GM21381 (cell line): Measurements from ENCODE around the gene OR6T1.
A peak's percentile ranks its signal among the peaks of the same experiment; 100 is the strongest.

Source experiments
- ATAC-seq: cut with Tn5 transposase; IDR thresholded peaks from one replicate; pipeline ENCODE4 v1.9.1; 2021; ENCODE audit warnings: mild to moderate bottlenecking, moderate library complexity; ENCODE audit not compliant: unreplicated experiment

OR6T1 gene, protein sequence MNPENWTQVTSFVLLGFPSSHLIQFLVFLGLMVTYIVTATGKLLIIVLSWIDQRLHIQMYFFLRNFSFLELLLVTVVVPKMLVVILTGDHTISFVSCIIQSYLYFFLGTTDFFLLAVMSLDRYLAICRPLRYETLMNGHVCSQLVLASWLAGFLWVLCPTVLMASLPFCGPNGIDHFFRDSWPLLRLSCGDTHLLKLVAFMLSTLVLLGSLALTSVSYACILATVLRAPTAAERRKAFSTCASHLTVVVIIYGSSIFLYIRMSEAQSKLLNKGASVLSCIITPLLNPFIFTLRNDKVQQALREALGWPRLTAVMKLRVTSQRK

DNA sequence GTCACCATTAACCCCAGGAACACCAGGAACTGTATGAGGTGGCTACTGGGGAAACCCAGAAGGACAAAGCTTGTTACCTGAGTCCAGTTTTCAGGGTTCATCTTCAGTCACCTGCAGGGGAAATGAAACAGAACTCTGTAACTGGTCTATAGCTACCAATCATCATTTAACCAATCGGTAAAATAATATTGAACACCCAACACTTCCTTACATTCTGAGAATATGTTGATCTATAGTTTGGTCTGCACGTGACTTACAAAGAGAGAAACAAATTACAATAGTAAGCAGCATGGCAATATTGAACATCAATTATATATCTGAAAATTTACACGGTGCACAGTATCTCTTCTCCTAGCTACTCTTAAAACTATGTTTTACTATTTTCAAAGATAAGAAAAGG is at the start of gene OR6T1:
TSS of gene OR6T1 (minus strand) at position 101 of the 400 bp plus-strand sequence. CDS start at position 101, 0 bp downstream.
- ATAC-seq: no peak

DNA sequence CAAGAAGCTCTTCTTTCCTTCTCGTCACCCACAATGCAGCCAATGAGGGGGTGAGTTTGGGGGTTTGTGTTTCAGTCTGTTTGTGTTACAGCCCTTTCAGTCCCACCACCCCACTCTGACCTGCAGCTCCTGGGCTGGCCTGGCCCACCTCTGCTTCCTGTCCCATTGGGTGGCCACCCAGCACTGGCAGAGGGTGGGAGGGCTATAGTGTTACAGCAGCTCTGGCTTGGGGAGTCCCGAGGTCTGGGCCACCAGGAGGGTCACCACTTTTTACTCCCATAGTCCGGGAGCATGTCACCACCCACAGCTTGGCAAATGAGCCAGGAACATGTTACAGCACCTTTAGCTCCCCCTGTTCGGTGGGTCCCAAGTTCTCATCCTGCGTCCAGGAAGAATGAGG is 35.7 kb upstream of the OR6T1 start:
- no peak for ATAC-seq

DNA sequence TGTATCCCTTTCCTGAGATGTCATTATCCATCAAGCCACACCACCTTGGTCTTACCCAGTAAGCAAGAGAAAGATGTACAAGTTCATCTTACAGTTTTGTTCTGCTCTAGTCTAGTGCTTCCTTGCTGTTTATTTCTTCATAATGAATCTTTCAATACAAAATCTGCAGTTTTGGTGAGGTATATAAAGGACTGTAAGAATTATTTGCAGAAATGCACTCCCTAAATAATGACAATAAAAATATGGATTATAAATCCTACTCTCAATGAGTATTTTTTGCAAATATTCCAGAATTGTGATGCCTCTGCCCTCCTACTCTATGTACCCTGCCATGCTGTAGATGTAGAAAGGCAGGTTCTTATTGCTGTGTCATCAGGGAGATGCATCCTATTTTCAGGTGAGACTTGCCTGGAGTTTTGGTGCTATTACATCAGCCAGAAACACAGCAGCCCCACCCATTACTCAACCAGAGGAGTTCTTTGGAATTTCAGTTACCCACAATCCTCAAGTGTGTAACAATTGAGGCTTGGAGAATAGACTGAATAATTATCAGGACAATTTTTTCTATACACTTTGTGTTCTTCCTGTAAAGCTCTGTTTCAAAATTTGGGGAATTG is 34.2 kb upstream of the OR6T1 start, which contains the start of gene OR10S1:
TSS of gene OR10S1 (minus strand) at position 51 of the 617 bp plus-strand sequence. CDS start 117 bp downstream, outside the sequence.
- ATAC-seq: no peak

DNA sequence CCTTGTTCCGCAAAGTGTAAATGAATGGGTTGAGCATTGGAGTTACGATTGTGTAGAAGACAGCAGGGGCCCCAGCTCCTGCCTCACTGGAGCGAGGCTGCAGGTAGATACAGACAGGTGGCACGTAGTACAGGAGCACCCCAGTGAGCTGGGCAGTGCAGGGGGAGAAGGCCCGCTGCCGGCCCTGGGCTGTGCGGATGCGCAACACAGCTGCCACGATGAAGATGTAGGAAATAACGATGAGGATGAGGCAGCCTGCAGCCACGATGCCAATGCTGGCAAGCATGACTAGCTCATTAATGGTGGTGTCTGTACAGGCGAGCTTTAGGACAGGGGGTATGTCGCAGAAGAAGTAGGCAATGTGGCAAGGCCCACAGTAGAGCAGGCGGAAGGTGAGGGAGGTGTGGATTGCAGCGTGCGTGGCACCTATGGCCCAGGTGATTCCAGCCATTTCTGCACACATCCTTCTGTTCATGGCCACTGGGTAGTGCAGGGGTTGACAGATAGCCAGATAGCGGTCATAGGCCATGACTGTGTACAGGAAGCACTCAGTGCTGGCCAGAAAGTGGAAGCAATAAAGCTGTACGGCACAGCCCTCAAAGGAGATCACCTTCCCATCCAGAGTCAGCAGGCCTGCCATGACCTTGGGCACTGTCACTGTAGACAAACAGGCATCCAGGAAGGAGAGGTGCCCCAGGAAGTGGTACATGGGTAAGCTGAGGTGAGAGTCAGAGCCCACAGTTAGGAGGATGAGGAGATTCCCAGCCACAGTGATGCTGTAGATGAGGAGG is 33.3 kb upstream of the OR6T1 start:
- no peak for ATAC-seq

DNA sequence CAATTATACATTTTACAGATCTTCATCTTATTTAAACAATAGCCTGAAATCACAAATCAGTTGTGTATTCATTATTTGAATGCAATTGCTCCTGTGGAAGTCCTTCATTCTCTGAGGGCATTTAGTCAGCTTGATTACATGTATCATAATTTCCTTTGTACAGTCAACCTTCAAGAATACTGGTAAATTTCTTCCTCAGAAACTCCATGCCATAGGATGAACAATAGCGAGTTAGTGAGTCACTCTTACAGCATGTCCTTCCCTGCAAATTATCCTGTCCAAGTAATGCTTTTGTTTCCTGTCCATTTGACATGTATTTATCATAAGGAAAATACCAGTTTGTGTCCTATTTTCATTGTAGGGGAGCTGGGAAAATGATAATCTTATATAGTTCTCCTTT is 30.2 kb upstream of the OR6T1 start:
- no peak for ATAC-seq

DNA sequence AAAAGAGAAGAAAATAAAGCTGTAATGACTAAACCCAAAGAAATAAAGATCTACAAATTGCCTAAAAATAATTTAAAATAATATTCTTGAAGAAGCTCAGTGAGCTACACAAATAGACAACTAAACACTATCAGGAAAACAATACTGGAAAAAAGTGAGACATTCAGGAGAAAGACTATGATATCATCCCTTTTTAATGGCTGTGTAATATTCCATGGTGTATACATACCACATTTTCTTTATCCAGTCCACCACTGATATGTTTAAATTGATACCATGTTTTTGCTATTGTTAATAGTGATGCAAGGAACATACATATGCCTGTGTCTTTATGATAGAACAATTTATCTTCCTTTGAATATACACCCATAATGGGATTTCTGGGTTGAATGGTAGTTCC is 13.1 kb upstream of the OR6T1 start:
- no peak for ATAC-seq

DNA sequence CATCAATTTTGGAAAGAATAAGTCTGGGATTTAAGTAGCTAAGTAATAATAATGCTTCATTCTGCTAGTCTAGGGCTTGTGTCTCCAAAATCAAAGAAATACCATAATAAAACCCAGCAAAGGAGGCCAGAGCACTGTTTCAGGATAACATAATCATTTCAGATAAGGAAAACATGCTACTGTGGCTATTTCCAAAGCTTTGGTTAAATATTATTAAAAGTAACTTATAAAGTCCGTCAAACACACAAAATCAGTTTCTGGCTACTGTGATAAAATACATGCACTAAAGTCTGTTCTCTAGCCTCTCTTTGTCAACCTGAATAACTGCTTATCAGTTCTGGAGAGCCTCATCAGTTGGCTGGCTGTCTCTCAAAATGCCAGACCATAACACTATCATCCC is 1.5 kb upstream of the OR6T1 start:
- ATAC-seq: no peak

DNA sequence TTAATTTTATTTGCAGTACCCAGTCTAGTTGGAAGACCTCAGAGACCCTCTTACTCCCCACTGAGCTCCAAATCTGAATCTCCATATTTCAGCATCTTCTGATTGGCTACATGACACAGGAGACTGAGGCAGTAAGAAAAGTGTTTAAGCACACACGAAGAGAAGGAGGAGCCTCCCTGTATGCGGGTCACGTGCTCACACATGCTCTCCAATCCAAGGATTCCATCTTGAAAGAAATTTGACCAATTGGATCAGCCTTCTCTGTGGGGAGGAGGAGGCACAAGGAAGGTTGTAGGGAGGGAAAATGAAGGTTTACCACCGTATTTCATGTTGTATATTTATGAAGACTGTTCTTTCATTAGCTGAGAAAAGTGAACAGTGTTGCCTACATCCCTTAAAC is 1.2 kb downstream of the OR6T1 start:
- no peak for ATAC-seq

DNA sequence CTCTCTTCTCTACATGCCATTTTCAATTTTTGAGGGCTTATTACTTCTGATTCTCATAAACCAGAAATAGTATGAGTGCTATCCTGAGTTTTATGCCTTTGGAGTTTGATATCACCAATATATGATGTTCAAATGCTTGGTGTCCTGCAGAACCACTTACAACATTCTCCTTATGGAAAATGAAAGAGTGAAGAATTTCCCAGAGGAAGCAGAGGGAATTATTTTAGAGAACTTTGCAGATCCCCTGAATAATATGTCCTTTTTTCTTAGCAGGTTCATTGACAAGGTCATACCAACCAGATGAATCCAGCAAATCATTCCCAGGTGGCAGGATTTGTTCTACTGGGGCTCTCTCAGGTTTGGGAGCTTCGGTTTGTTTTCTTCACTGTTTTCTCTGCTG is 4.3 kb downstream of the OR6T1 start, which contains the start of gene OR4D5:
TSS of gene OR4D5 (plus strand) at position 301 of the 400 bp plus-strand sequence. CDS start at position 301, 0 bp downstream.
- no peak for ATAC-seq

DNA sequence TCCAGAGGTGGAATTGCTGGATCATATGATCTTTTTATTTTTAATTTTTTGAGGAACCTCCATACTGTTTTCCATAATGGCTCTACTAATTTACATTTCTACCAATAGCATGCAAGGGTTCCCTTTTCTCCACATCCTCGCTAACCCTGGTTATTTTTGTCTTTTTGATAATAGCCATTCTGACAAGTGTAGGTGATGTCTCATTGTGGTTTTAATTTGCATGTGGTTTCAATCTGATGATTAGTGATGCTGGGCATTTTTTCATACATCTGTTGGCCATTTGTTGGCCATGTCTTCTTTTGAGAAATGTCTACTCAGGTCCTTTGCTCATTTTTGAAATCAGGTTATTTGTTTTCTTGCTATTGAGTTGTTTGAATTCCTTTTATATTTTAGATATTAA is 19.6 kb downstream of the OR6T1 start:
- ATAC-seq: no peak

DNA sequence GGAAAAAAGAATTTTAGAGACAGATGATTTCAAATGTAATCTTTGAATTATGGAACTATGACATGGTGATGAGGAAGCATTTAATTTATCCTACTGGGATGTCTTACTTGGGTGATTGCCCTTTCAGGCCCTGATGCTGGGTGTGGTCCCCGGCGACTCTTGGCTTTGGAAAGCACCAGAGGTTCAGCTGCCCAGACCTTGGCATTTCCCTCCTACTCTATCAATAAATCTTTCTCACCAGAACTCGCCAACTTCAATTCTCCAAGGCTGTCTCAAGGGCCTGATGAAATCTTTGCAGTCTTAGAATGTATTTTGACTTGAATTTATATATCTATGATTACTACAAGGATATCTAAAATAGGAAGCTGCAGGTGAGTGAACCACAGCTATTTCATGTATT is 22.7 kb downstream of the OR6T1 start:
- ATAC-seq: no peak

DNA sequence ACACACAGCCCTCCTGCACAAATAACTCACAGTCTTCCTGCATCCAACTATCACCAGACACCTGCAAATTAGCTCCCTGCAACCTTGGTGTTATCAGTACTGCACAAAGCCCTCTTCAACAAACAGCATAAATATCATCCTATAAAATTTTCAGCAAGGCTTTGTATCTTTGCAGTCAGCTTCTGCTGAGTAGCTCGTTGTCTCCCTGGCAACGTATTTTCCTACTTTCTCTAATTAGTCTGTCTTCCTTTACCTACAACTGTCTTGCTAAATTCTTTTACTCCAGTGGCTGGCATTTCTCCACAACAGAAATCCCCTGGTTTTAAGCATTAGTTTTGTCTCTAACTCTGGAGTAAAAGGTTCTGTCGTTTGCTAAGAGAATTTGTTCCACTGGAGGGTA is 37.8 kb downstream of the OR6T1 start:
- no peak for ATAC-seq

DNA sequence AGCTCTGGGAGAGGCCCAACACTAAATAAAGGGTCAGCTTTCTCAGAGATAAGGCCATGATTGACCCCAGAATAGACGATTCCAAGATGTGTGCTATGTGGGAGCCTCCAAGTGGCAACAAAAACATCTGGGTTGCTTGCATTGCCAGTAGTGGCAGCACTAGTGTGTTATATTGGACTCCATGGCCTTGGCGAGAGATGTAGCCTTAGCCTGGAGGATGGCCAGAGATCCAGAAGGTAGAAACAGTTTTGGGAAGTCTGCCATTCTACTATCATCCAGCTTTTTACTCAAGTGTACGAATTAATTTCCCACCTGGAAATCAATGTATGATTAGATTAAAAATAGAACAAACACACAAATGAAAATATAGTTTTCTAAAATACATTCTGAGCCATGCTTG is 38.7 kb downstream of the OR6T1 start:
- ATAC-seq: no peak

DNA sequence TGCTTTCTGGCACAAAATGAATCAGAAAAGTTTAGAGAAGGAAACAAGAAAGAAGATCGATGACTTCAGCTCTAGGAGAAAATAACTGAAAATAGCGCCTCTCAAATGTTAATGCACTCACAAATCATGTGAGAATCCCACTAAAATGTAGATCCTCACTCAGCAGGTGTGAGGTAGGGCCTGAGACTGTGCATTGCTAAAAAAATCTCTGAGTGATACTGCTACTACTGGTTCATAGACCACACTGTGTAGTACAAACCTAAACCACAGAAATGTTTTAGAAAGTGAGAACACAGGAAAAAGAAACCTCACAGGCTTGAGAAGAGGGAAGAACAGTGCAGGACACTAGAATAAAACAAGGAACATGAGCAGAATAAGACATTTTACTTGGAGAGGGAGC is 39.7 kb downstream of the OR6T1 start:
- peak; percentile 87 for ATAC-seq

DNA sequence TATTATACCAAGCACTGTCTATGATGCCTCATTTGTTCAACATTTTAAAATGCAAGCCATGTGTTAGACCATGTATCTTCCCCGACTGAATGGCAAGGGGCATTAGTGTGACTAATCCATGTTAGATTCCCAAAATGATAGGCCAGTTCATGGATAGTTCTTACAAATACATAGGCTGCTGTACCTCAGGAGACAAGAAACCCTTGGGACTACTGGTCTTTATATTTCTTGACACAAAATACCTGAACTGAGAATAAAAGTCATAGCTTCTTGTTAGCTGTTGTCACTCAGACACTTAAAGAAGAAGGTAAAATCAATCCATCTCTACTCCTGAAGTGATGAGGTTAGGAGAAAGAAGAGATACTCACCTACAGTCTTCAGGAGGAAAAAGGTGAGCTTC is 41.8 kb downstream of the OR6T1 start, which contains the start of gene OR8D4:
TSS of gene OR8D4 (plus strand) at position 301 of the 400 bp plus-strand sequence. CDS start 4,265 bp downstream, outside the sequence.
- no peak for ATAC-seq

DNA sequence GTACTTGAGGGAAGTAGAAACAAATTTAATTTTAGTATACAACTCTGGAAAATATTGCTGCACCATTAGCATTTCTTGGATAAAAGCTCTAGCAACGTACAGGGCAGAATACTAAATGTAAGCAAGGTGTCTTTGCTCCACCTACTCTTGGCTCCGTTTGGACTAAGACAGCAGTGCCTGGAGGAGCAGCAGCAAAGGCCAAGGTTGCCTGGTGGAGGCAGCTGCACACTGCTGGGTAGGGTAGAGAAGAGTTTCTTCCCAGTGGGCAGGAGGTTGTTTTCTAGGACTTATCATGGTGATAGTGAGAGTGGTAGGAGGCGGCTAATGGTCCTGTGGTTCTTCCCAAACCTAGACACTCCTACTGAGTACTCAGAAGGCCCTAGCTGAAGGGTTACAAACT is 43.8 kb downstream of the OR6T1 start:
- no peak for ATAC-seq
